ENCODE results near the gene PHAX. TPM values are rescaled to one million over a fixed set of nuclear protein-coding genes. Genes with fewer than 3 reads are reported as not detected.

PHAX gene
- total RNA-seq, 1 experiment from 2014 or later, result 24.5 TPM

DNA sequence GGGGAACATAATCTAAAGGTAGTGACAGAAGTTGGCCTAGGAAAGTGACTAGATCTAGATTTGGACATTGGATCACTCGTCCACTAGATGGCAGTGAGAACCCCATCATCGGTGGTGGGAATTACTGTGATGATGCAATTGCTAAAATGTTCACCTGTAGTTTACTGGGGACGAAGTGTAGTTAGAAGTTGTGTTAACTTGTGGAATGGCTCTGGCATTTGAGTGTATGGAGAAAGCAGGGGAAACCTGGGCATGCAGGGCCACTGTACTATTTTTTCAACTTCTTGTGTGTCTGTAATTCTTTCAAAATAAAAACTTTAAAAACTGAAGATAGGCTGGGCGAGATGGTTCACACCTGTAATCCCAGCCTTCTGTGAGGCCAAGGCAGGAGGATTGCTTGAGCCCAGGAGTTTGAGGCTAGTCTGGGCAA is 75.5 kb downstream of the PHAX start:
- Histone ChIP-seq H3K27ac (ENCODE audit: low read depth, low read length) (no peak overlapping the region), H3K4me1 (ENCODE audit: control insufficient read depth in 1 of 2, insufficient read depth in 2 of 2, low read length in 2 of 2) (no peaks in the 10 kb centered on the region), H3K79me2 (ENCODE audit: insufficient read depth, low read length) (no peaks in the 10 kb centered on the region), H4K20me1 (ENCODE audit: insufficient read depth) (no peaks in the 10 kb centered on the region), H3K9me2 (ENCODE audit: insufficient read depth) (no peaks in the 10 kb centered on the region), H3K4me2 (ENCODE audit: low read length) (no peak overlapping the region; the same call in 1 of the 2 replicates), H3K27me3 (ENCODE audit: insufficient read depth, low read length) (no peaks in the 10 kb centered on the region), H3K9ac (ENCODE audit: low read length) (no peak overlapping the region), H3K36me3 (ENCODE audit: control insufficient read depth in 1 of 2, insufficient read depth in 2 of 2, low read length in 2 of 2) (no peaks in the 10 kb centered on the region), H2AFZ (ENCODE audit: low read depth, low read length, poor library complexity, severe bottlenecking) (peak overlapping the region; percentile 86), H3K9me3 (ENCODE audit: control insufficient read depth in 1 of 2, insufficient read depth in 1 of 2, low read depth in 1 of 2, low read length in 2 of 2) (no peaks in the 10 kb centered on the region), H3K4me3 (replicated peaks in 1 of 2; ENCODE audit: low read depth in 1 of 2, low read length in 2 of 2) (no peak overlapping the region)
- ChIA-PET RAD21 (ENCODE audit: low non-redundant PET in 1 of 2, low total read pairs in 2 of 2, uncharacterized antibody in 2 of 2, unreplicated experiment in 2 of 2) (interaction anchor here in 1 of 2 experiments (0.7 to 0.9 kb wide), 2 partner anchors 102 to 106 kb away, joined by 3 read pairs; no protein-coding TSS in a partner anchor), CTCF (interaction anchor here (0.7 to 10.6 kb wide), 7 partner anchors 100 to 816 kb away, joined by 3 to 71 read pairs (median 5); partner anchors contain the start of gene LMNB1), POLR2A (no interaction called here)
- intact Hi-C loops (cut with micrococcal nuclease), result loop anchor here (1.0 kb wide), 2 partner anchors 104 to 132 kb away; no protein-coding TSS in a partner anchor
- no TSS peak for BruUV-seq (replicated peaks)
- DNase-seq (ENCODE audit: low read depth, low spot score) (peak; percentile 60), ATAC-seq (peak; percentile 86)
- TF ChIP-seq CEBPB (IDR thresholded peaks at IDR 0.05; ENCODE audit: low read depth) (peak; percentile 98), YY1 (IDR thresholded peaks at IDR 0.05; ENCODE audit: extremely low read depth, insufficient replicate concordance, low read depth, low read length) (no peak), SP1 (IDR thresholded peaks at IDR 0.05; ENCODE audit: low read depth) (no peak), RAD21 (IDR thresholded peaks at IDR 0.05; ENCODE audit: low read depth) (peak; percentile 93), ZFX (IDR thresholded peaks at IDR 0.05) (no peak), JUND (IDR thresholded peaks at IDR 0.05) (no peak), POLR2AphosphoS5 (IDR thresholded peaks at IDR 0.05; ENCODE audit: low read depth, low read length) (no peak), SRF (IDR thresholded peaks at IDR 0.05; ENCODE audit: low read depth) (no peak), EZH2 (IDR thresholded peaks at IDR 0.05) (no peak), CBX3 (IDR thresholded peaks at IDR 0.05; ENCODE audit: low read depth) (peak; percentile 65), EGR1 (IDR thresholded peaks at IDR 0.05; ENCODE audit: low read depth) (no peak), POLR2A (IDR thresholded peaks at IDR 0.05; ENCODE audit: borderline replicate concordance, extremely low read depth, insufficient read depth, insufficient read length) (no peak), ZBTB33 (IDR thresholded peaks at IDR 0.05; ENCODE audit: extremely low read depth, insufficient replicate concordance, low read length) (no peak), ELF1 (IDR thresholded peaks at IDR 0.05; ENCODE audit: borderline replicate concordance, low read depth) (no peak), EZH2phosphoT487 (IDR thresholded peaks at IDR 0.05; ENCODE audit: borderline replicate concordance) (no peak), SIN3A (IDR thresholded peaks at IDR 0.05; ENCODE audit: low read depth) (no peak), MAX (IDR thresholded peaks at IDR 0.05) (peak; percentile 81), ZNF274 (IDR thresholded peaks at IDR 0.05; ENCODE audit: low read depth, low read length) (no peak), FOSL1 (IDR thresholded peaks at IDR 0.05; ENCODE audit: low read depth) (no peak)
- TF ChIP-seq, protein P1, sequence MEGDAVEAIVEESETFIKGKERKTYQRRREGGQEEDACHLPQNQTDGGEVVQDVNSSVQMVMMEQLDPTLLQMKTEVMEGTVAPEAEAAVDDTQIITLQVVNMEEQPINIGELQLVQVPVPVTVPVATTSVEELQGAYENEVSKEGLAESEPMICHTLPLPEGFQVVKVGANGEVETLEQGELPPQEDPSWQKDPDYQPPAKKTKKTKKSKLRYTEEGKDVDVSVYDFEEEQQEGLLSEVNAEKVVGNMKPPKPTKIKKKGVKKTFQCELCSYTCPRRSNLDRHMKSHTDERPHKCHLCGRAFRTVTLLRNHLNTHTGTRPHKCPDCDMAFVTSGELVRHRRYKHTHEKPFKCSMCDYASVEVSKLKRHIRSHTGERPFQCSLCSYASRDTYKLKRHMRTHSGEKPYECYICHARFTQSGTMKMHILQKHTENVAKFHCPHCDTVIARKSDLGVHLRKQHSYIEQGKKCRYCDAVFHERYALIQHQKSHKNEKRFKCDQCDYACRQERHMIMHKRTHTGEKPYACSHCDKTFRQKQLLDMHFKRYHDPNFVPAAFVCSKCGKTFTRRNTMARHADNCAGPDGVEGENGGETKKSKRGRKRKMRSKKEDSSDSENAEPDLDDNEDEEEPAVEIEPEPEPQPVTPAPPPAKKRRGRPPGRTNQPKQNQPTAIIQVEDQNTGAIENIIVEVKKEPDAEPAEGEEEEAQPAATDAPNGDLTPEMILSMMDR (IDR thresholded peaks at IDR 0.05 in 2 of 3, conservative IDR thresholded peaks at IDR 0.05 in 1 of 3; ENCODE audit: borderline replicate concordance in 1 of 3, insufficient read depth in 1 of 3, low read depth in 2 of 3, low read length in 2 of 3), result peak; percentile 74 to 83 (median 79); a peak in 5 of 6 replicates
- TF ChIP-seq, protein P2, sequence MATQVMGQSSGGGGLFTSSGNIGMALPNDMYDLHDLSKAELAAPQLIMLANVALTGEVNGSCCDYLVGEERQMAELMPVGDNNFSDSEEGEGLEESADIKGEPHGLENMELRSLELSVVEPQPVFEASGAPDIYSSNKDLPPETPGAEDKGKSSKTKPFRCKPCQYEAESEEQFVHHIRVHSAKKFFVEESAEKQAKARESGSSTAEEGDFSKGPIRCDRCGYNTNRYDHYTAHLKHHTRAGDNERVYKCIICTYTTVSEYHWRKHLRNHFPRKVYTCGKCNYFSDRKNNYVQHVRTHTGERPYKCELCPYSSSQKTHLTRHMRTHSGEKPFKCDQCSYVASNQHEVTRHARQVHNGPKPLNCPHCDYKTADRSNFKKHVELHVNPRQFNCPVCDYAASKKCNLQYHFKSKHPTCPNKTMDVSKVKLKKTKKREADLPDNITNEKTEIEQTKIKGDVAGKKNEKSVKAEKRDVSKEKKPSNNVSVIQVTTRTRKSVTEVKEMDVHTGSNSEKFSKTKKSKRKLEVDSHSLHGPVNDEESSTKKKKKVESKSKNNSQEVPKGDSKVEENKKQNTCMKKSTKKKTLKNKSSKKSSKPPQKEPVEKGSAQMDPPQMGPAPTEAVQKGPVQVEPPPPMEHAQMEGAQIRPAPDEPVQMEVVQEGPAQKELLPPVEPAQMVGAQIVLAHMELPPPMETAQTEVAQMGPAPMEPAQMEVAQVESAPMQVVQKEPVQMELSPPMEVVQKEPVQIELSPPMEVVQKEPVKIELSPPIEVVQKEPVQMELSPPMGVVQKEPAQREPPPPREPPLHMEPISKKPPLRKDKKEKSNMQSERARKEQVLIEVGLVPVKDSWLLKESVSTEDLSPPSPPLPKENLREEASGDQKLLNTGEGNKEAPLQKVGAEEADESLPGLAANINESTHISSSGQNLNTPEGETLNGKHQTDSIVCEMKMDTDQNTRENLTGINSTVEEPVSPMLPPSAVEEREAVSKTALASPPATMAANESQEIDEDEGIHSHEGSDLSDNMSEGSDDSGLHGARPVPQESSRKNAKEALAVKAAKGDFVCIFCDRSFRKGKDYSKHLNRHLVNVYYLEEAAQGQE (IDR thresholded peaks at IDR 0.05; ENCODE audit: low read depth), result no peak
- TF ChIP-seq, protein P3, sequence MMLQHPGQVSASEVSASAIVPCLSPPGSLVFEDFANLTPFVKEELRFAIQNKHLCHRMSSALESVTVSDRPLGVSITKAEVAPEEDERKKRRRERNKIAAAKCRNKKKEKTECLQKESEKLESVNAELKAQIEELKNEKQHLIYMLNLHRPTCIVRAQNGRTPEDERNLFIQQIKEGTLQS (IDR thresholded peaks at IDR 0.05), result peak; percentile 100
